Stimulated activated CD8-positive, alpha-beta memory T cell treated with anti-CD3 and anti-CD28 coated beads, Interleukin-4, amount 100 ng/mL, for 4 hours (primary cell): ENCODE results near the gene HNF1A.

Experiments
- DNase-seq, 2 donors: peaks; one replicate each; pipeline ENCODE4 v3.0.0-alpha.2; 2020; ENCODE audit warnings: low read depth in 2 of 2, low spot score in 1 of 2

HNF1A gene

GRCh38 chr12:120959111-120959878 lies 19.0 kb upstream of the HNF1A start:
- no peak for DNase-seq

GRCh38 chr12:120960657-120961056 lies 17.7 kb upstream of the HNF1A start:
- DNase-seq: no peak

- DNase-seq: no peak
Measured at GRCh38 chr12:120961604-120962531, 16.5 kb upstream of the HNF1A start.

GRCh38 chr12:120962532-120963020 lies 15.8 kb upstream of the HNF1A start:
- no peak for DNase-seq

DNA sequence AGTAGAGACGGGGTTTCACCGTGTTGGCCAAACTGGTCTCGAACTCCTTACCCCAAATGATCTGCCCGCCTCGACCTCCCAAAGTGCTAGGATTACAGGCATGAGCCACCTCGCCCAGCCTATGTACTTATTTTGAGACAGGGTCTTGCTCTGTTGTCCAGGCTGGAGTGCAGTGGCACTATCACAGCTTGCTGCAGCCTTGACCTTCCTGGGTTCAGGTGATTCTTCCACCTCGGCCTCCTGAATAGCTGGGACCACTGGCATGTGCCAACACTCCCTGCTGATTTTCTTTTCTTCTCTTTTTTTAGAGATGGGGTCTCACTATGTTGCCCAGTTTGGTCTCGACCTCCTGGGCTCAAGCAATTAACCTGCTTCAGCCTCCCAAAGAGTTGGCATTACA lies 14.0 kb upstream of the HNF1A start:
- no peak for DNase-seq

GRCh38 chr12:120965534-120966091 lies 12.7 kb upstream of the HNF1A start:
- DNase-seq: no peak

DNA sequence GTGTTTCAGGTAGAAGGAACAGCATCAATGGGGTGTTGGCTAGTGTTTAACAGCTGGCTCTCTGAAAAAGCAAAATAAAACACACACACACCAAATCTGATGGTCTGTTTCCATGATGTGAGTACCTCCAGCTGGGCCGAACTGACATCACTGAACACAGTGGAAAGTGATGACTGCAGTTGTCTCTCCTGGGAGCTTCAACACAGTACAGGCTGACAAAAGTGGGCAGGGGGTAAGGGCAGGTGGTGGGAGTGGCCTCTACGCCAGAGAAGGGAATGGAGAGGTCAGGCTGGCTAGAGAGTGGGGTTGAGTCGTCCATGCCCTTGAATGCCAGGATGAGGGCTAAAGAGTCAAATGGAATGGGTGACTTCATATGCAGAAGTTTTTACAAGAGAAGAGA lies 8.0 kb upstream of the HNF1A start:
- DNase-seq: no peak

- no peak for DNase-seq
Measured at GRCh38 chr12:120971299-120972180, 6.8 kb upstream of the HNF1A start.

GRCh38 chr12:120972870-120973543 lies 5.3 kb upstream of the HNF1A start:
- DNase-seq: no peak

DNA sequence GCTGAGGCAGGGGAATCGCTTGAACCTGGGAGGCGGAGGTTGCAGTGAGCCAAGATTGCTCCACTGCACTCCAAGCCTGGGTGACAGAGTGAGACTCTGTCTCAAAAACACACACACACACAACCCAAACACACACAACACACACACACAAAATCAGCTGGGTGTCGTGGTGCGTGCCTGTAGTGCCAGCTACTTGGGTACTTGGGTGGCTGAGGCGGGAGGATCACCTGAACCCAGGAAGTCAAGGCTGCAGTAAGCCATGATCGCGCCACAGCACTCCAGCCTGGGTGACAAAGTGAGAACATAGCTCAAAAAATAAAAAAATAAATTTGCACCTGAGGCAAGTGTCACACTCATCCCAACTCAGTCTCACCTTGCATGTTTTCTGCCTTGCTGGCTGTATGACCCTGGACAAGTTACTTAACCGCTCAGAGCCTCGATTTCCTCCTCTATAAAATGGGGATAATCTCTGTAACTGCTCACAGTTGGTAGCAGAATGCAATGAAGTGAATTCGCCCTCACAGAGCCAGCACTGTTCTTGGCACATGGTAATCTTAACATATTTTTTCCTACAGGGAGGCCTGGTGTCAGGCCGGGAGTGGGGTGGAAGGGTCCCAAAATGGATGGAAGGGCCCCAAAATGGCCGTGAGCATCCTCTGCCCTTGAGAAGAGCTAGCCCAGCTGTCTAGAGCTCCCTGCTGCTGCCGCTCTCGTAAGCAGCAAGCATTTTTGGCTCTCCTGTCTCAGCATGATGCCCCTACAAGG lies 630 bp upstream of the HNF1A start:
- DNase-seq: no peak

- no peak for DNase-seq
Measured at GRCh38 chr12:120979220-120979861, 998 bp downstream of the HNF1A start.

GRCh38 chr12:120979862-120980696 lies 1.7 kb downstream of the HNF1A start:
- DNase-seq: no peak

- DNase-seq: no peak
Measured at GRCh38 chr12:120980800-120981368, 2.5 kb downstream of the HNF1A start.

GRCh38 chr12:120981407-120981941 lies 3.1 kb downstream of the HNF1A start:
- no peak for DNase-seq

DNA sequence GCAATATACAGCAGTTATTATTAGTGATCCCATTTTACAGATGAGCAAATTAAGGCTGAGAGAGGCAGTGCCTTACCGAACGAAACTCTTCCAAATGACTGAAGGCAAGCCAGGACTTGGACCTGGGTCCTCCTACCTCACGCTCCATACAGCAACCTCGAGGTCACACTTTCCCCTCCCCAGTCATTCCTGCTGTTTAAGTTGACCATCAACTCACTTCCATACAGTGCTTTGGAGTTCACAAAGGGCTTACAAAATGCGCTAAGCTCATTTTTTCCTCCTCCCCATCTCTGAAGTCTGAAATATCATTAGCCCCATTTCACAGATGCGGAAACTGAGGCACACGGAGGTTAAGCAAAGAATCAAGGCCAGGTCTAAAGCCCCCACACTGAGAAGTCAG lies 4.3 kb downstream of the HNF1A start:
- no peak for DNase-seq

DNA sequence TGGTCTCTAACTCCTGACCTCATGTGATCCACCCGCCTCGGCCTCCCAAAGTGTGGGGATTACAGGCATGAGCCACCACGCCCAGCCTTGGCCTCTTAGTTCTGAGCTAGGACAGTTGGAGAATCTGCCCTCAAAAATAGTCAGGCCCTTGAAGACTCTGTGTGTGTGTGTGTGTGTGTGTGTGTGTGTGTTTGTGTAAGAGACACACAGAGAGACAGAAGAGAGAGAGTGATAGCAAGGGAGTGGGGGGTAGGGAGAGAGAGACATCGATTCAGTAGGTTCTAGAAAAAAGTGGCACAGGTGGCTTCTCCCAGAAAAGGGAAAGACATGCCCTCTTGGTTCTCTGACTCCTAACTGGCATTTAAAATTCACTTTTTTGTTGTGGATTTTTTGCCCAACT lies 5.4 kb downstream of the HNF1A start:
- DNase-seq: no peak

GRCh38 chr12:120984351-120984898 lies 6.1 kb downstream of the HNF1A start:
- no peak for DNase-seq
